Natural killer cell (primary cell): ENCODE measurements around the gene FOXN4. TPM values are rescaled to one million over a fixed set of nuclear protein-coding genes. Genes with fewer than 3 reads are reported as not detected.

Experiments
- ATAC-seq, 3 donors: fragments of 150-1000 bp in 2 of 3; fragments of 200-7000 bp in 1 of 3; cut with Tn5 transposase; 1 replicate in 1 of 3; 2 replicates in 2 of 3; pipeline ENCODE4 v1.10.0; 2021; ENCODE audit warnings: mild to moderate bottlenecking in 2 of 3, moderate library complexity in 2 of 3
- DNase-seq, 2 donors: peaks; one replicate each; pipeline versions ENCODE4 v3.0.0 to v3.0.0-alpha.2; 2013 to 2021; ENCODE audit warnings: mixed read lengths in 1 of 2
- H3K27ac ChIP-seq: one replicate; pipeline ENCODE4 v1.5.1; 2013; ENCODE audit warnings: mild to moderate bottlenecking, low read length
- H3K27me3 ChIP-seq: one replicate; pipeline ENCODE4 v1.6.1; 2013; ENCODE audit warnings: low read length; ENCODE audit not compliant: control insufficient read depth, insufficient read depth
- H3K36me3 ChIP-seq: one replicate; pipeline ENCODE4 v1.6.1; 2013; ENCODE audit warnings: low read length; ENCODE audit not compliant: control insufficient read depth, insufficient read depth
- H3K4me1 ChIP-seq: one replicate; pipeline ENCODE4 v1.6.1; 2013; ENCODE audit warnings: low read length; ENCODE audit not compliant: control insufficient read depth, insufficient read depth
- H3K4me3 ChIP-seq: one replicate; pipeline ENCODE4 v1.5.1; 2013; ENCODE audit warnings: low read length
- H3K9me3 ChIP-seq: one replicate; pipeline ENCODE4 v1.6.1; 2013; ENCODE audit warnings: low read length; ENCODE audit not compliant: control insufficient read depth, insufficient read depth
- H3K27ac Mint-ChIP-seq, 2 donors: one replicate each; pipeline ENCODE4 v1.8.0; 2022; ENCODE audit warnings: mild to moderate bottlenecking in 2 of 2, mixed read lengths in 2 of 2, moderate library complexity in 1 of 2
- H3K27me3 Mint-ChIP-seq, 2 donors: one replicate each; pipeline ENCODE4 v1.8.0; 2022; ENCODE audit warnings: low read depth in 2 of 2, mixed read lengths in 2 of 2
- H3K36me3 Mint-ChIP-seq: one replicate; pipeline ENCODE4 v1.8.0; 2022; ENCODE audit warnings: mixed read lengths
- H3K4me1 Mint-ChIP-seq, 2 donors: one replicate each; pipeline ENCODE4 v1.8.0; 2022; ENCODE audit warnings: mixed read lengths in 2 of 2
- H3K4me3 Mint-ChIP-seq: one replicate; pipeline ENCODE4 v1.8.0; 2022; ENCODE audit warnings: mild to moderate bottlenecking, moderate library complexity, mixed read lengths
- H3K9me3 Mint-ChIP-seq, 2 donors: one replicate each; pipeline ENCODE4 v1.8.0; 2022; ENCODE audit warnings: mixed read lengths in 2 of 2
- CTCF ChIP-seq: fragments of 200-600 bp; IDR thresholded peaks from one replicate; pipeline ENCODE4 v1.8.0; 2022; ENCODE audit warnings: antibody characterized with exemption
- WGBS: methylation state at CpG from one replicate; pipeline ENCODE4 v1.1.7; 2013; ENCODE audit warnings: missing lambda C conversion rate; ENCODE audit not compliant: insufficient coverage; 5-methylcytosine and 5-hydroxymethylcytosine counted together
- intact Hi-C: fragments of 100-400 bp; cut with micrococcal nuclease; formaldehyde crosslinking; loops from one replicate; pipeline ENCODE4 v1.14.2; 2022
- total RNA-seq, 4 donors: library from RNA; stranded (reverse); fragments of 120-200 nt in 1 of 4; gene quantifications; one replicate each; pipeline versions ENCODE4 v1.2.3 to v1.2.4, GENCODE V29; 2013 to 2022

The FOXN4 gene
- total RNA-seq, 3 donors from 2014 or later (not counting 1 experiment from before 2014, with no cell fraction given), result not detected

GRCh38 chr12:109269428-109269827, 39.7 kb downstream of the FOXN4 start:
- H3K27ac ChIP-seq, result no peak overlapping the region
- Mint-ChIP-seq H3K9me3 (no peaks in the 10 kb centered on the region), H3K4me1 (no peaks in the 10 kb centered on the region), H3K27me3 (peaks cover 7 to 25% of the 10 kb centered on the region in 2 donors), H3K4me3 (no peak overlapping the region), H3K27ac (no peak overlapping the region), H3K36me3 (no peaks in the 10 kb centered on the region)
- no peak for DNase-seq
- no peaks in the 10 kb centered on the region for H3K9me3 ChIP-seq
- H3K36me3 ChIP-seq, result no peaks in the 10 kb centered on the region
- intact Hi-C loops, result no loop called here
- H3K27me3 ChIP-seq, result no peaks in the 10 kb centered on the region
- no peak for TF ChIP-seq CTCF
- no peak overlapping the region for H3K4me3 ChIP-seq
- no peak for ATAC-seq
- 93% methylated on average over 3 of the region's 3 CpGs for WGBS
- no peaks in the 10 kb centered on the region for H3K4me1 ChIP-seq

DNA sequence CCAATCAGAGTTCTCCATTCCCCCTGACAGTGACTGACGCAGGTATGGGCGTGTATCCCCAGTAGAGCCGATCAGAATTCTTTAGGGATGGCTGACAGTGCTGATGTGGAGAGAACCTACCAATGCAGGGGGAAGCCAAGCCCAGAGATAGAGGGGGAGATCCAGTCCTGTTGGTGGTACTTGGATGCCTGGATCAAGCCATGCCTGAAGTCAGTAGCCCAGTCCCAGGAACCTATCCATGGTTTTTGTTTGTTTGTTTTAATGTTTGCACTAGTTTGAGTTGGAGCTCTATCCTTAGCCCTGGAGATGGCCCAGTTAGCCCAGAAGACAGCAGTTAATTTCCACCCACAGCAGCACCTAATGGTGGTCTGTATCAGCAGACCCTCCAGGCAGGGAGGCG, 40.2 kb downstream of the FOXN4 start:
- Mint-ChIP-seq H3K27me3 (peaks cover 7 to 25% of the 10 kb centered on the region in 2 donors), H3K4me1 (no peaks in the 10 kb centered on the region), H3K36me3 (no peaks in the 10 kb centered on the region), H3K4me3 (no peak overlapping the region), H3K27ac (no peak overlapping the region), H3K9me3 (no peaks in the 10 kb centered on the region)
- ATAC-seq, result no peak
- Histone ChIP-seq H3K4me3 (no peak overlapping the region), H3K4me1 (no peaks in the 10 kb centered on the region), H3K27me3 (no peaks in the 10 kb centered on the region), H3K27ac (no peak overlapping the region), H3K9me3 (no peaks in the 10 kb centered on the region), H3K36me3 (no peaks in the 10 kb centered on the region)
- TF ChIP-seq CTCF, result no peak
- intact Hi-C loops, result no loop called here
- WGBS, result 90% methylated on average over 4 of the region's 4 CpGs
- no peak for DNase-seq

DNA sequence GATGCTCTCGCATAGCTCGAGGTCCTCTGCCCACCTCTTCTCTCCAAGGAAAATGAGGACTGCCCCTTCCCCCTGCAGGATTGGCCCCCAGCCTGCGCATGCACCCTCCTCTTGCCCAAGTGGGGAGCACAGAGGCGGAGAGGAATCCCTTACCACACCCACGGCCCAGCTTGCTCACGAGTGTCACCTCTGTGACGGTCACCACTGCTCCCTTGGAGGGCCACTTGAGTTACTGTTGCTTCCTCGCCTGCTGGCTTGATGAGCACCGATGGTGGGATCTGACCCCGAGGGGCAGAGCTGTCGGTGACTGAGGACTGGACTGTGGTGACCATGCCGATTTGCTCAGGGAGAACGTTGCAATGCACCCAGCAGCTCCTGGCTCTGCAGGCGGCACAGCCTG, 41.7 kb downstream of the FOXN4 start:
- ATAC-seq, result no peak

More for the DNA sequence above, 41.7 kb downstream of the FOXN4 start:
- Histone ChIP-seq H3K36me3 (no peaks in the 10 kb centered on the region), H3K27ac (no peak overlapping the region), H3K9me3 (no peaks in the 10 kb centered on the region), H3K27me3 (no peaks in the 10 kb centered on the region), H3K4me1 (no peaks in the 10 kb centered on the region), H3K4me3 (no peak overlapping the region)
- DNase-seq, result no peak
- TF ChIP-seq CTCF, result no peak
- Mint-ChIP-seq H3K9me3 (no peaks in the 10 kb centered on the region), H3K4me3 (no peak overlapping the region), H3K36me3 (no peaks in the 10 kb centered on the region), H3K27me3 (peaks cover 0 to 18% of the 10 kb centered on the region in 2 donors), H3K27ac (no peak overlapping the region), H3K4me1 (no peaks in the 10 kb centered on the region)
- WGBS, result 92% methylated on average over 14 of the region's 14 CpGs
- intact Hi-C loops, result no loop called here
